ENCODE results near the gene TUSC2.
A peak's percentile ranks its signal among the peaks of the same experiment; 100 is the strongest.

- TF ChIP-seq CTCF (conservative IDR thresholded peaks at IDR 0.05; ENCODE audit: low read depth in 2 of 2) (peak; percentile 68 to 76), EZH2phosphoT487 (IDR thresholded peaks at IDR 0.05; ENCODE audit: unreplicated experiment) (no peak), EZH2 (IDR thresholded peaks at IDR 0.05; ENCODE audit: low read depth, unreplicated experiment) (no peak), JUNB (IDR thresholded peaks at IDR 0.05; ENCODE audit: unreplicated experiment) (no peak), POLR2AphosphoS5 (IDR thresholded peaks at IDR 0.05; ENCODE audit: low read depth) (no peak), REST (IDR thresholded peaks at IDR 0.05; ENCODE audit: unreplicated experiment) (no peak), STAT1 (IDR thresholded peaks at IDR 0.05; ENCODE audit: unreplicated experiment) (no peak), ETS1 (IDR thresholded peaks at IDR 0.05) (no peak), CREB1 (CRISPR knock-in tag; IDR thresholded peaks at IDR 0.05; ENCODE audit: low read depth) (no peak), ZNF462 (CRISPR knock-in tag; IDR thresholded peaks at IDR 0.05) (no peak), ZNF331 (CRISPR knock-in tag; IDR thresholded peaks at IDR 0.05; ENCODE audit: low read depth) (no peak)
Observed at GRCh38 chr3:50347187-50347813, 19.3 kb upstream of the TUSC2 start.

All from GM23338 (cell line).